ENCODE data around the gene MBL2. TPM values are rescaled to one million over a fixed set of nuclear protein-coding genes. Genes with fewer than 3 reads are reported as not detected.

The MBL2 gene
- total RNA-seq, 4 donors from 2014 or later: not detected

GRCh38 chr10:52742731-52743130 is 29.9 kb downstream of the MBL2 start:
- Histone ChIP-seq H3K9me3 (no peaks in the 10 kb centered on the region), H3K4me3 (no peak overlapping the region), H3K27ac (no peak overlapping the region), H3K27me3 (no peaks in the 10 kb centered on the region), H3K4me1 (no peaks in the 10 kb centered on the region), H3K36me3 (no peaks in the 10 kb centered on the region)
- intact Hi-C loops (cut with DNase I; ENCODE audit: low total_unique reads): no loop called here
- no peak for DNase-seq
- TF ChIP-seq CTCF (IDR thresholded peaks at IDR 0.05): no peak

GRCh38 chr10:52741851-52742250 is 30.7 kb downstream of the MBL2 start:
- H3K4me3 ChIP-seq: no peak overlapping the region
- TF ChIP-seq CTCF (IDR thresholded peaks at IDR 0.05) (no peak), POLR2A (IDR thresholded peaks at IDR 0.05) (no peak)
- H3K4me1 ChIP-seq: no peaks in the 10 kb centered on the region
- H3K9me3 ChIP-seq: no peaks in the 10 kb centered on the region
- H3K27ac ChIP-seq: no peak overlapping the region
- no peaks in the 10 kb centered on the region for H3K27me3 ChIP-seq
- no peak for DNase-seq
- intact Hi-C loops (cut with DNase I; ENCODE audit: low total_unique reads): no loop called here
- no peaks in the 10 kb centered on the region for H3K36me3 ChIP-seq

GRCh38 chr10:52740913-52741675 is 31.5 kb downstream of the MBL2 start:
- Histone ChIP-seq H3K9me3 (no peaks in the 10 kb centered on the region), H3K36me3 (no peaks in the 10 kb centered on the region), H3K27ac (no peak overlapping the region), H3K4me3 (no peak overlapping the region), H3K4me1 (no peaks in the 10 kb centered on the region), H3K27me3 (no peaks in the 10 kb centered on the region)
- intact Hi-C loops (cut with DNase I; ENCODE audit: low total_unique reads): no loop called here
- DNase-seq: no peak
- TF ChIP-seq POLR2A (IDR thresholded peaks at IDR 0.05): no peak
- peak in 2 of 4 experiments; percentile 7 to 19 for TF ChIP-seq CTCF (IDR thresholded peaks at IDR 0.05)

GRCh38 chr10:52740155-52740549 is 32.4 kb downstream of the MBL2 start:
- Histone ChIP-seq H3K27me3 (no peaks in the 10 kb centered on the region), H3K4me1 (no peaks in the 10 kb centered on the region), H3K9me3 (no peaks in the 10 kb centered on the region), H3K27ac (no peak overlapping the region), H3K36me3 (no peaks in the 10 kb centered on the region), H3K4me3 (no peak overlapping the region)
- DNase-seq: no peak
- intact Hi-C loops (cut with DNase I; ENCODE audit: low total_unique reads): no loop called here
- TF ChIP-seq POLR2A (IDR thresholded peaks at IDR 0.05) (no peak), CTCF (IDR thresholded peaks at IDR 0.05) (no peak)

- intact Hi-C loops (cut with DNase I; ENCODE audit: low total_unique reads): no loop called here
- H3K4me1 ChIP-seq: no peaks in the 10 kb centered on the region
- DNase-seq: no peak
- H3K4me3 ChIP-seq: no peak overlapping the region
- TF ChIP-seq POLR2A (IDR thresholded peaks at IDR 0.05): no peak
- no peak for TF ChIP-seq CTCF (IDR thresholded peaks at IDR 0.05)
- no peaks in the 10 kb centered on the region for H3K36me3 ChIP-seq
- no peak overlapping the region for H3K27ac ChIP-seq
- H3K9me3 ChIP-seq: no peaks in the 10 kb centered on the region
- H3K27me3 ChIP-seq: no peaks in the 10 kb centered on the region
These were observed 33.0 kb downstream of the MBL2 start for GRCh38 chr10:52739380-52740154.

Measured in uterus (tissue), 4 donors.